Measurements from ENCODE around the gene PDE12.

DNA sequence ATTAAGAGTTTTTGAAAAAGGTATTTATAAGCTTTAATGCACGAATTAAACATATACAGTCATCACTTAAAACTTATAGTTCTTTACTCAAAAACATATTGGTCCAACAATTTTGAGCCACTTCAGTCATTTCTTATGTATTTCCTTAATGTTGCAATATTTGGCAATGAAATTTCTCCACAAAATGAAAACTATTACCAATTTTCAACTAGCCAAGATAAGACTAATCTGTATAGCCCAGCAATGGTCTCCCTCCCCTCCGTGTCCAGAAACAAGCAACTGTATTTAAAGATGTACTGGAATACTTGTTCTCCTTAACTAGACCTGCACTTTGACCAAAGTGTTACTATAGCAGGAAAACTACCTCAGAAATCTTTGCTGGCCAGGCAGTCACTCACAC lies 31.8 kb downstream of the PDE12 start:
- TF ChIP-seq, protein P1, sequence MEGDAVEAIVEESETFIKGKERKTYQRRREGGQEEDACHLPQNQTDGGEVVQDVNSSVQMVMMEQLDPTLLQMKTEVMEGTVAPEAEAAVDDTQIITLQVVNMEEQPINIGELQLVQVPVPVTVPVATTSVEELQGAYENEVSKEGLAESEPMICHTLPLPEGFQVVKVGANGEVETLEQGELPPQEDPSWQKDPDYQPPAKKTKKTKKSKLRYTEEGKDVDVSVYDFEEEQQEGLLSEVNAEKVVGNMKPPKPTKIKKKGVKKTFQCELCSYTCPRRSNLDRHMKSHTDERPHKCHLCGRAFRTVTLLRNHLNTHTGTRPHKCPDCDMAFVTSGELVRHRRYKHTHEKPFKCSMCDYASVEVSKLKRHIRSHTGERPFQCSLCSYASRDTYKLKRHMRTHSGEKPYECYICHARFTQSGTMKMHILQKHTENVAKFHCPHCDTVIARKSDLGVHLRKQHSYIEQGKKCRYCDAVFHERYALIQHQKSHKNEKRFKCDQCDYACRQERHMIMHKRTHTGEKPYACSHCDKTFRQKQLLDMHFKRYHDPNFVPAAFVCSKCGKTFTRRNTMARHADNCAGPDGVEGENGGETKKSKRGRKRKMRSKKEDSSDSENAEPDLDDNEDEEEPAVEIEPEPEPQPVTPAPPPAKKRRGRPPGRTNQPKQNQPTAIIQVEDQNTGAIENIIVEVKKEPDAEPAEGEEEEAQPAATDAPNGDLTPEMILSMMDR (IDR thresholded peaks at IDR 0.05; ENCODE audit: insufficient read depth, low read depth, low read length) = no peak
- no peak for TF ChIP-seq EZH2 (IDR thresholded peaks at IDR 0.05; ENCODE audit: insufficient read depth, low read length)

All from astrocyte (in vitro differentiated cells and primary cell).